ENCODE data around the gene GPALPP1.
"Not testable (repeated sequence)": the region's sequence is repeated elsewhere in the genome, so short reads cannot be mapped to it uniquely, and the experiment has no call there.

GPALPP1 gene

GRCh38 chr13:44989071-44989889 lies at the start of gene GPALPP1, which contains the start of gene NUFIP1:
Gene GPALPP1, plus strand, starts transcription at chr13:44989538. Its CDS starts 117 bp downstream, at chr13:44989655.
Gene NUFIP1, minus strand, starts transcription at chr13:44989471. Its CDS starts 35 bp downstream, at chr13:44989436.
- DNase-seq: peak; percentile 89

GRCh38 chr13:44943411-44943810 lies 45.9 kb upstream of the GPALPP1 start:
- not testable (repeated sequence) for DNase-seq

- no peak for DNase-seq
These were observed 38.2 kb upstream of the GPALPP1 start for GRCh38 chr13:44951184-44951583.

GRCh38 chr13:44952671-44953070 lies 36.7 kb upstream of the GPALPP1 start:
- DNase-seq: no peak

- no peak for DNase-seq
These were observed 35.1 kb upstream of the GPALPP1 start for GRCh38 chr13:44954224-44954623.

- DNase-seq: no peak
These were observed 33.9 kb upstream of the GPALPP1 start for GRCh38 chr13:44955406-44955805.

GRCh38 chr13:44961997-44962396 lies 27.3 kb upstream of the GPALPP1 start:
- no peak for DNase-seq

- DNase-seq: no peak
These were observed 21.5 kb upstream of the GPALPP1 start for GRCh38 chr13:44967704-44968433.

GRCh38 chr13:44968434-44968815 lies 20.9 kb upstream of the GPALPP1 start:
- no peak for DNase-seq

- DNase-seq: no peak
These were observed 19.5 kb upstream of the GPALPP1 start for GRCh38 chr13:44969551-44970484.

GRCh38 chr13:44971656-44972595 lies 17.4 kb upstream of the GPALPP1 start:
- no peak for DNase-seq

- DNase-seq: no peak
These were observed 16.3 kb upstream of the GPALPP1 start for GRCh38 chr13:44972956-44973581.

- DNase-seq: no peak
These were observed 15.1 kb upstream of the GPALPP1 start for GRCh38 chr13:44974056-44974793.

GRCh38 chr13:44976196-44976595 lies 13.1 kb upstream of the GPALPP1 start:
- DNase-seq: no peak

- DNase-seq: no peak
These were observed 12.3 kb upstream of the GPALPP1 start for GRCh38 chr13:44976949-44977583.

GRCh38 chr13:44978328-44978727 lies 11.0 kb upstream of the GPALPP1 start:
- no peak for DNase-seq

GRCh38 chr13:44989941-44990340 lies 603 bp downstream of the GPALPP1 start:
- no peak for DNase-seq

- DNase-seq: no peak
These were observed 14.1 kb downstream of the GPALPP1 start for GRCh38 chr13:45003417-45003816.

GRCh38 chr13:45004096-45004495 lies 14.8 kb downstream of the GPALPP1 start:
- no peak for DNase-seq

GRCh38 chr13:45007225-45007624 lies 17.9 kb downstream of the GPALPP1 start:
- no peak for DNase-seq

All from activated T-cell treated with anti-CD3 and anti-CD28 coated beads, Interleukin-2, amount 50 U/mL, for 1 hour (primary cell).